ENCODE measurements around the gene SIGLEC1. TPM values are rescaled to one million over a fixed set of nuclear protein-coding genes. Genes with fewer than 3 reads are reported as not detected.
A peak's percentile ranks its signal among the peaks of the same experiment; 100 is the strongest.

Gene SIGLEC1
- total RNA-seq, 1 donor from 2014 or later = 53.6 TPM

- H3K9me3 ChIP-seq = no peaks in the 10 kb centered on the region
- peaks cover 41% of the 10 kb centered on the region for H3K27me3 ChIP-seq
- H3K36me3 ChIP-seq = no peaks in the 10 kb centered on the region
- H3K27ac ChIP-seq = no peak within 1 kb of the TSS
- intact Hi-C loops (cut with DNase I) = no loop called here
- H3K4me1 ChIP-seq = no peaks in the 10 kb centered on the region
- DNase-seq (peak; percentile 57), ATAC-seq (no peak)
- H3K4me3 ChIP-seq = no peak within 1 kb of the TSS
- no peak for TF ChIP-seq CTCF (IDR thresholded peaks at IDR 0.05)
These were observed 49.2 kb downstream of the SIGLEC1 start, which contains the start of gene GFRA4 for GRCh38 chr20:3663031-3663701. Gene GFRA4 (minus strand): TSS chr20:3663399. CDS start chr20:3663399, 0 bp downstream.

Other genes with a start within 250 kb of the SIGLEC1 start
- gene ATRN, start 241.6 kb downstream of the SIGLEC1 start, total RNA-seq = 31.6 TPM
- not detected for gene GFRA4, start 49.2 kb downstream of the SIGLEC1 start, total RNA-seq
- 11.0 TPM for gene ADAM33, start 30.6 kb downstream of the SIGLEC1 start, total RNA-seq
- gene HSPA12B, start 20.1 kb upstream of the SIGLEC1 start, total RNA-seq = 33.7 TPM
- 23.3 TPM for gene ADISSP, start 55.2 kb upstream of the SIGLEC1 start, total RNA-seq
- 0.46 TPM for gene SPEF1, start 68.8 kb upstream of the SIGLEC1 start, total RNA-seq
- gene CENPB, start 74.1 kb upstream of the SIGLEC1 start, total RNA-seq = 94.6 TPM
- 136 TPM for gene CDC25B, start 83.7 kb upstream of the SIGLEC1 start, total RNA-seq
- 13.1 TPM for gene AP5S1, start 107.9 kb upstream of the SIGLEC1 start, total RNA-seq
- 41.5 TPM for gene MAVS, start 134.2 kb upstream of the SIGLEC1 start, total RNA-seq
- gene PANK2, start 176.8 kb upstream of the SIGLEC1 start, total RNA-seq = 37.6 TPM